NCI-H226 (cell line): ENCODE results near the gene NACC2.

Experiments used
- DNase-seq: peaks from one replicate; pipeline ENCODE4 v3.0.0-alpha.2; 2015

NACC2 gene

DNA sequence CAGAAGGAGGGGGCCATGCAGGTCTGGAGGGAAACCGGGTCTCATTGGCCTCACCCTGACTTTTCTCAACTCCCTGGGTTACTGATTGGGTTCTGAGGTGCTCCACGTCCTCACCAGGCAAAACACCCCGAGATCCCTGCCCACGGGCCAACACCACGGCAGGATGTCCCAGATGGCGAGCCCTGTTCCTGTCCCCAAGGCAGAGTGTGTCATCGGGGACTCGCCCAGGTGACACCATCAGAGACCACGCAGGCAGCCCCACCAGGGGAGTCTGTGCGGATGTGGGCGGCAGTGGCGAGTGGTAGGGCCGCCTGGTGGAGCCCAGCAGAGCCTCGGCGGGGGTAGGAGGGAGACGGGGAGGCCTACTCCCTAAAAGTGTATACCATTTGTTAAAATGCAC lies 74.9 kb downstream of the NACC2 start:
- DNase-seq, result no peak

DNA sequence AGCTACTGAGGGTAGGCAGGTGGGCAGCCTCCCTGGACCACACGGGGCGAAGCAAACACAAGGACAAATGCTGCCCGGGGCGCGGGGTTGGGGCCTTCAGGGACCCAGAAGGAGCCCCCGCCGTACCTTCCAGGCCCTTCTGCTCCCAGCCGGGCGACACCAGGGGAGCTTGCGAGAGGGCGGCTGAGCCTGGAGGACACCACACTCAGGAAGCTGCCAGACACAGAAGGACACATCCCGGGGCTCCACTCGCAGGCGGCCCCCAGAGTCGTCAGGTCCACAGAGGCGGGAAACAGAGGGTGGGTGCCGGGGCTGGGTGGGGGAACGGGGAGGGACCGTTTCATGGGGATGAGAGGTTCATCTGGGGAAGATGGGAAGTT lies 75.4 kb downstream of the NACC2 start:
- DNase-seq, result no peak

DNA sequence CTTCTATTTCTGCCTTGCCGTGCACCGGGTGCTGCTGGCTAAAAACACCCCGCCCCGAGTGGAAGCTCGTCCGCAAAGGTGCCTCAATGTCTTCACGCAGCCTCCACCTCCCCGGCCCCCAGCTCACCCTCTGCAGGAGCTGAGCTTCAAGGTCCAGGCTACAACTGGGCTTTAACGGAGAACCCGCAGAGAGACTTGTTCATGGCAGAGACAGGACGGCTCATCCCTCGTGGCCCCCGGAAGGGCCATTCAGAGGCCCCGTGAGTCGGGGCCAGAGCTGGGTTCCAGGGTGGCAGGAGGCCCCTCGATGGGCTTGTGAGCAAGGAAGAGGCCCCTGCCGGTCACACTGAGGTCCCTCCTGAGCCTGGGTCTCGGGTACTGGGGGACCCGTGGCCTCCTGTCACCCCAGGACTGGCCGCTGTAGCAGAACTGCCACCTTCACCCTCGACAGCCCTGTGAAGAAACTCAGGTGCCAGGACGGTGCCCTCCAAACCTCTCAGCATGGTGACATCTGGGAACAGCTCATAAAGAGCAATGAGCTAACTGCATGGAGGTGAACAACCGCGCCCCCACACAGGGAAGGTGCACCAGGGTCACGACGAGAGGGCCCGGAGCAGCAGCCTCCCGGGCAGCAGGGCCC lies 75.9 kb downstream of the NACC2 start:
- no peak for DNase-seq

DNA sequence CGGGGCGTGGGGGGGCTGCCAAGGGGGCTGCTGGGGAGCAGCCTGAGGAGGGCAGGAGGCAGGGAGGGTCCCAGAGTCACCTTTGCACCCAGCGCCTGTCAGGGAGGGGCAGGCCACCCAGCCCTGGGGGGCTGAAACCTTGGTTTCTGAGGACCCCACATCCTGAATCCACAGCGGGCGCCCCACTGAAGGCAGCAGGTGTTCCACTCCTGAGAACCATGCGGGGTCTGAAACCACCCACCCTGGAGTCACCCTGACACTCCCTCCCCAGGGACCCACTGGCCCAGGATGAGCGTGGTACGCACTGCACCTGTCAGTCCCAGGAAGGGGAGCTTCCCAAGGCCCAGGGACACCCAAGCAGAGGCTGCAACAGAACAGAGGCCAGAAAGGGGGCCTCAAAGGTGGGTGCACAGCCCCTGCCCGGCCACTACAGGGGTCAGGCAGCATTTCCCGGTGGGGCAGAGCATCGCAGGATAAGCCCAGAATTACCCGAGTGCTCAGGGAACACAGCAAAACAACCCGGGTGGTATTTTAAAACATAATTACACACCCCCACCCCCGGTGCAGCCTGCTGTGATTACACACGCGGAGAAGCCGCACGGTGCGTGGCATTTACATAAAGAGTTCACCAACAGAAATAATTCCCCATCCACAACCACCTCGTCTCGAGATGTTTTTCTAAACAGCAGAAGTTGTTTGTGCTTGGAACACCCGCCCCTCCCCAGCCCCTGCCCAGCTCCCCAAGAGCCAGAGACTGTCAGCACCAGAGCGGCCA lies 76.6 kb downstream of the NACC2 start:
- DNase-seq, result no peak

DNA sequence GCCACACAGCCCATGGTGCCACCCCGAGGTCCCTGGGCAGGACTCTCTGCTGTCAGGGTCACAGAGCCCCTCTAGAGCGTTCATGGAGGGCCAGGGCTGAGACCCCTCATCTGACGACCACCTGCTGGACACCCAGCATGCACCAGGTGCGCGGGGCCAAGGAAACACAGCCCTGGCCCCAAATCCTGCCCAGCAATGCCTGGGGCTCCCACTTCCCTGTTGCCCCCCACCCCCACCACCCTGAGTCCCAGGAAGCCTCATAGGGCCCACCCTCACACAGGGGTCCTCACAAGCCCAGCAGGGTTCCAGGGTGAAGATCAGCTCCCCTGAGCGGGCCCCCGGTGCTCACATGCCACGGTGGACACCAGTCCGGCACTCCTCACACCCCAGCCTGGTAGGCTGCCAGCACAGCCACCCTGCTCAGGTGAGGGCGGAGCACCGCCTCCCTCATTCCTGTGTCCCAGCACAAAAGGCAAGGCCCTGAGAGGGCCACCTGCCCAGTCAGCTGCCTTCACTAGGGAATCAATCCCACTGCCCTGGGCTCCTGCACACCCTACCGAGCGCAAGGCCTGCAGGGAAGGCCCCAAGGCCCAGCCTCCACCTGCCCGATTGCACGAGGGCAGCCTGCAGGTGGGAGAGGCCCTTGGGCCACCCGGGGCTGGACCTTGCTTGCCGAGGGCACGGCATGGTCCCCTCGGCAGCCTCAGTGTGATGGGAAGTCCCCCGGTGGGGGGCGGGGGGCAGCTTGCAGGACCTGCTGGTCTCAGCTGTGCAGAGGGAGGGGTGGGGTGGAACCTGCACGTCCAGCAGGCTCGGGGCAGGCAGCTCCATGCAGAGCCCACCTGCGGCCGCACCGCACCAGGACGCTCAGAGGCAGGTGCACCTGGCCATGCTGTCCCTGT lies 77.5 kb downstream of the NACC2 start:
- DNase-seq, result no peak

- DNase-seq, result no peak
These were observed 78.4 kb downstream of the NACC2 start for GRCh38 chr9:136016572-136017288.

DNA sequence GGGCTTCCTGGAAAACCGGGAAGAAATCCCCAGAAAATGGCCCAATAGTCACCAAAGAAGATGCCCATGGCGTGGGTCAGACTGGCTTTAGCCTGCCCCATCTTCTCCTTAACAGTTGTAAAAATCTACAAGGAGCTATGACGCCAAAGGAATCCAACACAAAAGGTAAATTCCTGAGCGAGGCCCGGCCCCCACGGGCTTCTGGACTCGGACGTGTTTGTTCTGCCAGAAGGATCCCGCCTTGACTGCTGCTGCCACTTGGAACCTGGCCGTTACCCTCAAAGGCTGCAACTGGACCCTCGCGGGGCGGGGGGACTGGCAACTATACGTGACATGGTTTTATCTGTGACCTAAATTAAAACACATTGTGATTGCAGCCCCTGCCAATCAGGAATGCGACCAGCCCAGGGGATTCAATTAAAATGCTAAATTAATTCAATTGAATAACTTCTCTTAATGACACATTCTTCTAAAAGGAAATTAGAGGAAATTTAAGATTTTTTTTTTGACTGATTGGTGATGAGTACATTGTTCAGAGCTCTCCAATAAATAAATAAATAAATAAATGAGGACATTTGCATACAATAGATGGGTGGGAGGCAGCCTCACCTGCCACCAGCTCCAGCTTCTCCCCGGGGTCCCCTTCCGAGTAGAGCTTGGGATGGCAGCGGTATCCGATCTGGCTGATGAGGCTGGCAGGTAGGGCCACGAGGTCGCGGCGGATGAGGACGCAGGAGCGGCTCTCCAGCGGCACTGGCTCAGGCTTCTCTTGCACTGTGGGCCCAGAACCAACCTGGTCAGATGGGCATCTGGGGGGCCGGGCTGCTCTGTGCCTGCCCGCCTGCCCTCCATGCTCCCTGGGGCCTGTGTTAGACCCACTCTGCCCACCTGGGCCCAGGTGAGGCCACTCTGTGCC lies 79.2 kb downstream of the NACC2 start:
- DNase-seq, result no peak

DNA sequence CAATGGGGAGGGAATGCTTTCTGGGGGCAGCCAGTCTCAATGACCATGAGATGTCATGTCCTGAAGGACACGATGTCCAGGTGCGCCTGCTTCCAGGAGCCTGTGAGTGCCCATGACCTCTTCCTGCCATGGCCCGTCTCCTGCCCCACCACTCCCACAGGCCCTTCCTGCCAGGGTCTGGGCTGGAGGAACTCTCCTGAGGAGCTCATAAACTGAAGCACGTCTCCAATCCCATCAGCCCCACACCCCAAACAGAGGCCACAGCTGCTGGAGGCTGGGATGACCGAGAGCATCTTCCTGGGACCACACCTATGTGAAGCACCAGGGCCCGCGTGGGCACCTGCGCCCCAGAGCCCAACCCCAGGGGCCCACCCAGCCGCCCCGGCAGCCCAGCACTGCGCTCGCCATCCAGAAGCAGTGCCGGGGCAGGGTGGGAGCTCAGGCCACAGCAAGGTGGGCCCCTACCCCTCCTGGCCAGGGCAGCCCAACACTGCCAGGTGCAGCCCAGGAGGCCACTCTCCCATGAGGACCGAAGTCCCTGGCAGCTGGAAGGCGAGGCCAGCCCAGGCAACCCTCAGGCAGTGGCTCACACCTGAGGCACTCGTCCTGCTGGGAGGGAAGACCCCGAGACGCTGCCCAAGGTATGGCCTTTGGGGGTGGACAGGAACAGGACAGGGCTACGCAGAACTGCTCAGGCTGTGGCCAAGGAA lies 80.0 kb downstream of the NACC2 start:
- DNase-seq, result no peak

DNA sequence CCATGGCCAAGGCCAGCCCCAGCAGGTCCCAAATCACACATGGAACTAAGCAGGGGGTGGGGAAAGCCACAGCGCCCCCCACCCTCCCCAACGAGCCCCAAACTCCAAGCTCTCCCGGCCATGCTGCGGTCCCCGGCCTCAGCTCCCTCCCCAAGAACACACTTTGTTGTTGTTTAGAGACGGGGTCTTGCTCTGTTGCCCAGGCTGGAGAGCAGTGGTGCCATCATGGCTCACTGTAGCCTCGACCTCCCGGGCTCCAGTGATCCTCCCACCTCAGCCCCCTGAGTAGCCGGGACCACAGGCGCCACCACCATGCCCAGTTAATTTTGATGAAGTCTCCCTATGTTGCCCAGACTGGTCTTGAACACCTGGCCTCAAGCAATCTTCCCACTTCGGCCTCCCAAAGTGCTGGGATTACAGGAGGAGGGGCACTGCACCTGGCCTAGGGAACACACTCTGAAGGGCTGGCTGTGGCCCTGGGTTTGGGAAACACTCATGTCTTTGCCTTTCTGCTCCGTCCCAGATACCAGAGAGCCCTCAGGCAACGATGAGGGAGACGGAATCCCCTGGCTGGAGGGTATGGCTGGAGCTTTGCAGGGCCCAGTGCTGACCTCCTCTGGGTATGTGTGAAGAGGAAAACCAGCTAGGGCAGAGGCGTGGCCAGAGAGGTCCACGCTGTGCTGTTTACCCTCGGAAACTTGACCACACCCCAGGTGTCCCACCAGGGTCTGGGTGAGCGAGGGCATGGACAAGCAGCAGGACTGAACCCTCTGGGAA lies 80.8 kb downstream of the NACC2 start:
- DNase-seq, result no peak

DNA sequence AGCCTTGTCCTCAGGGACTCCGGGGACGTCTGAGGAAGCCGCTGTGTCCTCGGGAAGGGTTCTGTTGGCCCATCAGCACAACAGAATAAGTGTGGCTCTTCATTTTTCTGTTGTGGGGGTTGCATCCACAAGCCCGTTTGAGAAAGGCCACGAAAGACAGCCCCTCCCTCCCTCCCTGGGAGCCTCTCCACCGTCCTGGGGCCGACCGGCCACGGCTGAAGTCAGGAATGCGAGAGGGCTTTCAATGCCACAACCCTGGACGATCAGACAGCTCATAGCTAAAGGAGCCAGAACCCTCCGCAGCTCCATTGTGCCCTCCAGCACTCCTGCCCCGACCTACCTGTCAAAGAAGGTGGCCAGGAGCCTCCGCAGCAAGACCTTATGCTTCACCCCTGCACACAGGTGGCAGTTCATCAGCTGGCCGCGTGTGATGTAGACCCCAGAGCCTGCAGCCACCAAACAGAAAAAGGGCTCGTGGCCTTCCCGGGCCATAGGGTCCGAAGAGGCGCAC lies 81.5 kb downstream of the NACC2 start:
- DNase-seq, result no peak

DNA sequence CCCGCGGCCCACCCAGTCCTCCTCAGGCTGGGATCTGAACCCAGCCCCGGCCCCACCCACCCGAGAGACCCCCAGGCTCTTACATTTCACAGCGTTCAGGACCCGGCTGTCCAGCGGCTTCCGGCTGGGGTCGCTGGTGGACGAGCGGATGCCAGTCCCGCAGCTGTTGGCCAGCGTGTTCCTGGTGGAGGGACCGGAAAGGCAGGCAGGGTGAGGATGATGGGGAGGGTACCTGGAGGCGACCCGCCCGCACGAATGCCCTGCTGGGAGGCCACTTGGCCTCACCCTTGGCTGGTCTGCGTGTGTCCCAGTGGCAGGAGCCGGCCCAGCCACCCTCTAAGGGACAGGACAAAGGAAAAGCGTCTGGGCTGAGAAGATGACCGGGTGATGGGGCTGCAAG lies 82.0 kb downstream of the NACC2 start:
- no peak for DNase-seq

DNA sequence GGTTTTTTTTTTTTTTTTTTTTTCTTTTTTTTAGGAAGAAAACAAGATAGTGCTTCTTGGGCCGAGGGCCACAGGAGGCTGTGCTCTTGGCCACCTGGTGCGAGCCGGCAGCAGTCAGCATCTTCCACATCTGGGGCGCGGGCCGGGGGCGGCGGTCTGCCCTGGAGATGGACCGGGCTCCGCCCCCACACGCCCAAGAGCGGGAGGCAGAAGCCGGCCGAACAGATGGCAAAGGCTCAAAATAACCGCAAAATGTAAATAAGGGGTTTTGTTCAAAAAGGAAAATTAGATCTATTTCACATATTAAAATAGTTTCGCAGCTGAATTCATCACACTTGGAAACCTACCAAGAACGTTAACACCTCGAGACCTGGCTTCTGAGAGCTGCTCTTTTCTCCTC lies 82.4 kb downstream of the NACC2 start:
- no peak for DNase-seq

DNA sequence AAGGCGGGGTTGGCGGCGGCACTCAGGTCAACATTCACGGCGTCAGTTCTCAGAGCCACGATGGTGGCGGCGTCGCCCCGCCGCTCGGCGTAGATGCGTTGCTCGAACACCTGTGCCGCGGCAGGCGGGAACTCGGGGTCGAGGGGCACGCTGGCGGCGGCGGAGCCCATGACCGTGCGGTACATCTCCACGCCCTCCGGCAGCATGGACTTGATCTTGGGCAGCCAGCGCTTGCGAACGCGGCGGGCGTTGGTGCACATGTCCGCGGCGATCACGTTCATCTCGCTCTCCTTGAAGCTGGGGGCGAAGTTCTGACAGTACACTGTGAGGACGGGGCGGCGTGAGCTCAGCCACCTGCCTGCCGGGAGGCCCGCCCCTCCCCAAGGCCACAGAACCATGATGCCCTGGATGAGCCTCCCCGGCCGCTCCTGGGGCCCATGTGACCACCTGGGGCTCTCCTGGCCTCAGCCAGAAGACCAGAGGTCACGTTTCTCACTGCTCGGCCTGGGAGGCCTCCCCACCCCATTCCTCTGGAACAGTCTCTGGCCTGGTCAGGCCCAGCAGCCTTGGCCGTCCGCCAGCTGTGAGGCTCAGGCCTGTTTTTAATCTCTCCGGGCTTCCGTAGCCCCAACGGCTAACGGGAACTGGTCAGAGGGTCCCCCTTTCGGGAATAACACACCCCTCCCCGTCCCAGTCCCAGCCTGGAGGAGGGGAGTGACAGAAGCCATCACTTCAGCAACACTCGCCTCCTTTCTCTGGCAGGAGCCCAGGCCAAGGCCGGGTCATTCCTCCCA lies 83.2 kb downstream of the NACC2 start:
- DNase-seq, result peak; percentile 28

GRCh38 chr9:136011376-136011702 lies 83.8 kb downstream of the NACC2 start:
- DNase-seq, result no peak

GRCh38 chr9:136010615-136011361 lies 84.3 kb downstream of the NACC2 start:
- DNase-seq, result no peak

- DNase-seq, result no peak
These were observed 84.9 kb downstream of the NACC2 start for GRCh38 chr9:136010176-136010575.

- DNase-seq, result no peak
These were observed 85.6 kb downstream of the NACC2 start for GRCh38 chr9:136009516-136009915.

GRCh38 chr9:136008693-136008997 lies 86.4 kb downstream of the NACC2 start:
- no peak for DNase-seq
